ENCODE results near the gene PRR20G. TPM values are rescaled to one million over a fixed set of nuclear protein-coding genes. Genes with fewer than 3 reads are reported as not detected.

The PRR20G gene
- total RNA-seq, 2 experiments from 2014 or later, result not detected

DNA sequence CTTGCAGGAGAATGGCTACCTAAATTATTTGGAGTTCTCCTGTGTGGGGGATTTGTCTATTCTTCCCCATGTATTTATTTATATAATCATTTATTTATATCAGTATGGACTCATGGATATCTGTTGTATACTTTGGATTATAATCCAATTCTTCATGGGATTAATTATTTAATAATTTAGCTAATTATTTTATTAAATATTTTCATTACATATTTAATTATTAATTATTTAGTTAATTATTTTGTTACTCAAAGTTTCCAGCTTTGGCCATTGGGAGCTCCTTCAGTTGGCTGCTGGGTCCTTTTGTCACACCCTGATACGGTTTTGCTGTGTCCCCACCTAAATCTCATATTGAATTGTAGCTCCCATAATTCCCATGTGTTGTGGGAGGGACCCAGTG is 3.3 kb upstream of the PRR20G start:
- ChIA-PET CTCF (no interaction called here), POLR2A (no interaction called here)
- Mint-ChIP-seq H3K36me3 (no peaks in the 10 kb centered on the region), H3K27me3 (peaks cover 4% of the 10 kb centered on the region), H3K27ac (no peak overlapping the region), H3K4me1 (ENCODE audit: low read depth) (no peaks in the 10 kb centered on the region), H3K9me3 (peaks cover 13% of the 10 kb centered on the region), H3K4me3 (no peak overlapping the region)
- intact Hi-C loops (cut with micrococcal nuclease), result no loop called here
- no peak for DNase-seq

GRCh38 chr3:127289706-127290575 is 2.1 kb upstream of the PRR20G start:
- POLR2A ChIA-PET, result interaction anchor here (0.7 kb wide), 1 partner anchor 1084 kb away, joined by 3 read pairs; no protein-coding TSS in a partner anchor
- peak; percentile 15 for DNase-seq
- intact Hi-C loops (cut with micrococcal nuclease), result no loop called here
- no peaks in the 10 kb centered on the region for H3K36me3 Mint-ChIP-seq
- H3K27ac Mint-ChIP-seq, result no peak overlapping the region
- peaks cover 13% of the 10 kb centered on the region for H3K9me3 Mint-ChIP-seq
- peaks cover 4% of the 10 kb centered on the region for H3K27me3 Mint-ChIP-seq
- no peak overlapping the region for H3K4me3 Mint-ChIP-seq
- H3K4me1 Mint-ChIP-seq (ENCODE audit: low read depth), result no peaks in the 10 kb centered on the region
- CTCF ChIA-PET, result no interaction called here

DNA sequence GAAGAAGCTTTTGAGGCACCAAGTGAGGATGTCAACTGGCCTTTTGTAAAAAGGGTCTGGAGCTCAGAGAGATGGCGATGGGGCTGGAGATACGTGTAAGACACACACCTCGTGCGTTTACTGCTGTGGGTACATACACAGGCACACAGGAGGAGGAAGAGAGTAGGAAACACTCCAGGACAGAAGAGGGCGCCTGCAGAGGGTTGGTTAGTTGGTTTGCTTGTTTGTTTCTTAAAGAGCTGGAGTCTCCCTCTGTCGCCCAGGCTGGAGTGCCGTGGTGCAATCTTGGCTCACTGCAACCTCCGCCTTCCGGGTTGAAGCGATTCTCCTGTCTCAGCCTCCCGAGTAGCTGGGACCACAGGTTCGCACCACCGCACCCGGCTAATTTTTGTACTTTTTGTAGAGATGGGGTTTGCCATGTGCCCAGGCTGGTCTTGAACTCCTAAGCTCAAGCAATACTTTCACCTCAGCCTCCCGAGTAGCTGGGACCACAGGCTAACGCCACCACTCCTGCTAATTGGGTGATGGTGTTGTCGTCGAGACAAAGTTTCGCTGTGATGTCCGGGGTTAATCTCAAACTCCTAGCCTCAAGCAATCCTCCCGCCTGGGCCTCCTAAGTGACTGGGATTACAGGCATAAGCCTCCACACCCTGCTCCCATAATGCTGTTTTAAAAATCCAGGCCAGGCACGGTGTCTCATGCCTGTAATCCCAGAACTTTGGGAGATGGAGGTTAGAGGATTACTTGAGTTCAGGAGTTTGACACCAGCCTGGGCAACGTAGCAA is 1.3 kb upstream of the PRR20G start:
- DNase-seq, result peak; percentile 33
- ChIA-PET CTCF (interaction anchor here (1.2 kb wide), 1 partner anchor 71 kb away, joined by 4 read pairs; no protein-coding TSS in a partner anchor), POLR2A (interaction anchor here (0.7 kb wide), 1 partner anchor 1085 kb away, joined by 3 read pairs; no protein-coding TSS in a partner anchor)
- Mint-ChIP-seq H3K27ac (no peak overlapping the region), H3K4me3 (no peak overlapping the region), H3K36me3 (no peaks in the 10 kb centered on the region), H3K27me3 (peaks cover 2% of the 10 kb centered on the region), H3K4me1 (ENCODE audit: low read depth) (no peaks in the 10 kb centered on the region), H3K9me3 (peaks cover 13% of the 10 kb centered on the region)
- intact Hi-C loops (cut with micrococcal nuclease), result no loop called here

DNA sequence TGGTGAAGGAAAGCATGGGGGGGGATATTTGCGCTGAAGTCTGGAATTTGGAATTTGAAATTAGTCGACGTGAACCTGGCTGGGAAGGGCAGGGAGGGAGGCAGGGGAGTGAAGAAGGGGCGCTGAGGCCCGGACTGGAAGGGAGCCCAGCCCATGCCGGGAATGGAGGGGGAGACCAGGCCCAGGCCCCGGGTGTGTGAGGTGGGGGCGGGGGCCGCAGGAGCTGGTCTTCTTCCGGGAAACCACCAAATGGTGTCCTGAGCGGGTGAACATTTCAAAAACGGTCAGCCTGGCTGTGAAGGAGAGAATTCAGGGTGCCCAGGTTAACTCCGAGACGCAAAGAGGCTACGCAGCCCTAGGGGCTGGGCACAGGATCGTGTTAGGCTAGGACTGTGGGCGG is 497 bp upstream of the PRR20G start:
- Mint-ChIP-seq H3K4me3 (no peak overlapping the region), H3K4me1 (ENCODE audit: low read depth) (no peaks in the 10 kb centered on the region), H3K36me3 (no peaks in the 10 kb centered on the region), H3K27me3 (peaks cover 2% of the 10 kb centered on the region), H3K9me3 (peaks cover 13% of the 10 kb centered on the region), H3K27ac (no peak overlapping the region)
- DNase-seq, result no peak
- intact Hi-C loops (cut with micrococcal nuclease), result no loop called here
- ChIA-PET POLR2A (no interaction called here), CTCF (interaction anchor here (1.2 kb wide), 1 partner anchor 71 kb away, joined by 4 read pairs; no protein-coding TSS in a partner anchor)

DNA sequence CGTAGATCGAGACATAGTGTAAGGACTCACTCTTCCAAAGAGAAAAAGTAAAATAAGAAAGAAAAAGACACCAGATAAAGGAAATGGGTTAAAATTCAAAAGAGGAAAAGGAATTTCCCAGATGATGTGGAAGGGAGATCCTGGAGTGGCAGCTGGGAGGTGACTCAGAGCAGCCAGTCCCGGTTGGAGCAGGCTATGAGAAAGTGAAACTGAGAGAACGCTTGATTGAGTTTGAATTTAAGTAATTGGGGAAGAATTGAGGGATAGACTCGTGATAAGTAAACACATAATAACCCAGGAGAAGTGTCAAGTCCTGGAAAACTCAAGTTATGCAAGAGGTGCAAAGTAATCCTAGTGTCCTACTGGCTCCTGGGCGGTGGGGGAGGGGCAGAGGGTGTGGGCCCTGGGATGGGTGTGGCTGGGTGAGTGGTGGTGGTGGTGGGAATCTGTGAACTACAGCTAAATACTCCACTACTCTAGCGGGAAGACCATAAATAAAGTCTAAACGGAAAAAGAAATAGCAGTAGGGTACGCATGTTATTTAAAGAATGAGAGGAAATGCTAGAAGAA is 1.2 kb downstream of the PRR20G start:
- no peak for DNase-seq
- intact Hi-C loops (cut with micrococcal nuclease), result no loop called here
- CTCF ChIA-PET, result no interaction called here
- POLR2A ChIA-PET, result no interaction called here
- Mint-ChIP-seq H3K27me3 (peaks cover 3% of the 10 kb centered on the region), H3K4me1 (ENCODE audit: low read depth) (no peaks in the 10 kb centered on the region), H3K4me3 (no peak overlapping the region), H3K36me3 (no peaks in the 10 kb centered on the region), H3K9me3 (peaks cover 10% of the 10 kb centered on the region), H3K27ac (no peak overlapping the region)

DNA sequence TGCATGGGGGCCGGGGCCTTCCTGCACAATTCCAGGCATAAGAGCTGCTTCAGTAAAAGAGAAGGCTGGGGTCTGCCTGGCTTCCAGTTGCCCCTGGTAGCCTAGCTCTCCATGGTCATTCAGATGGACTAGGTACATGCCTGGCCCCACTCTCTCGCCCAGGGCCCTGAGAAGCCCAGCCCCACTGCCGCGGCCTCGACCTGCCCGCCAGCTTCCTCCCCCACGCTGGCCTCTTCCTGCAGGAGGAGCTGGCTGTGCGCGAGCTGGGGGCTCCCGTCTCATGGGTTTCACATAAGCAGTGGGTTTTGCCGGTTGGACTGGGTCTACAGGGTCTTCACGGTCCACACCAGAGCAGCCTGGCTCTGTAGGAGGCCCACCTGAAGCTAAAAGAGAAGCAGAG is 3.6 kb downstream of the PRR20G start:
- intact Hi-C loops (cut with micrococcal nuclease), result no loop called here
- Mint-ChIP-seq H3K36me3 (no peaks in the 10 kb centered on the region), H3K4me3 (no peak overlapping the region), H3K27ac (no peak overlapping the region), H3K9me3 (peaks cover 7% of the 10 kb centered on the region), H3K27me3 (peaks cover 5% of the 10 kb centered on the region), H3K4me1 (ENCODE audit: low read depth) (no peaks in the 10 kb centered on the region)
- POLR2A ChIA-PET, result no interaction called here
- DNase-seq, result no peak
- CTCF ChIA-PET, result no interaction called here

DNA sequence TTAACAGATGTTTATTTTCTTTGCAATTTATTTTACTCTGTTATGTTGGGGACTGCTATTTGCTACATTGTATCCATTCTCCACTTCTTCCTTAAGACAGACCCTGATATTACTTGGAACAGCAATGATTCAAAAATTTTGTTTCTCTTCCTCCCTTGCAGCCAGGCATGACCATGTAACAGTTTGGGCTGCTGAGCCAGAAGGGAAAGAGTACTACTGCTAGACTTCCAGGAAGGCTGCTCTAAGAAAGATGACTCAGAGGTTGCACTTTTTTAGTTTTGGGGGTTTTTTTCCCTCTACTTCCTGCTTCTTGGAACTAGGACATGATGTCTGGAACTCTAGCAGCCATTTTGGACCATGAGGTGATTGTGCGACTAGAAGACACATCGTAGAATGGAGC is 10.3 kb downstream of the PRR20G start:
- H3K9me3 Mint-ChIP-seq, result no peaks in the 10 kb centered on the region
- H3K27ac Mint-ChIP-seq, result no peak overlapping the region
- CTCF ChIA-PET, result no interaction called here
- H3K36me3 Mint-ChIP-seq, result no peaks in the 10 kb centered on the region
- no peak overlapping the region for H3K4me3 Mint-ChIP-seq
- no peak for DNase-seq
- intact Hi-C loops (cut with micrococcal nuclease), result no loop called here
- POLR2A ChIA-PET, result no interaction called here
- H3K27me3 Mint-ChIP-seq, result peaks cover 11% of the 10 kb centered on the region
- no peaks in the 10 kb centered on the region for H3K4me1 Mint-ChIP-seq (ENCODE audit: low read depth)

GRCh38 chr3:127276995-127277394 is 10.9 kb downstream of the PRR20G start:
- H3K4me1 Mint-ChIP-seq (ENCODE audit: low read depth), result no peaks in the 10 kb centered on the region
- H3K36me3 Mint-ChIP-seq, result no peaks in the 10 kb centered on the region
- no peak overlapping the region for H3K4me3 Mint-ChIP-seq
- peaks cover 10% of the 10 kb centered on the region for H3K27me3 Mint-ChIP-seq
- H3K27ac Mint-ChIP-seq, result no peak overlapping the region
- no peak for DNase-seq
- CTCF ChIA-PET, result no interaction called here
- no peaks in the 10 kb centered on the region for H3K9me3 Mint-ChIP-seq
- POLR2A ChIA-PET, result no interaction called here
- intact Hi-C loops (cut with micrococcal nuclease), result no loop called here

GRCh38 chr3:127276396-127276795 is 11.4 kb downstream of the PRR20G start:
- no peak for DNase-seq
- Mint-ChIP-seq H3K27ac (no peak overlapping the region), H3K9me3 (no peaks in the 10 kb centered on the region), H3K36me3 (no peaks in the 10 kb centered on the region), H3K27me3 (peaks cover 10% of the 10 kb centered on the region), H3K4me3 (no peak overlapping the region), H3K4me1 (ENCODE audit: low read depth) (no peaks in the 10 kb centered on the region)
- intact Hi-C loops (cut with micrococcal nuclease), result no loop called here
- POLR2A ChIA-PET, result no interaction called here
- CTCF ChIA-PET, result no interaction called here

DNA sequence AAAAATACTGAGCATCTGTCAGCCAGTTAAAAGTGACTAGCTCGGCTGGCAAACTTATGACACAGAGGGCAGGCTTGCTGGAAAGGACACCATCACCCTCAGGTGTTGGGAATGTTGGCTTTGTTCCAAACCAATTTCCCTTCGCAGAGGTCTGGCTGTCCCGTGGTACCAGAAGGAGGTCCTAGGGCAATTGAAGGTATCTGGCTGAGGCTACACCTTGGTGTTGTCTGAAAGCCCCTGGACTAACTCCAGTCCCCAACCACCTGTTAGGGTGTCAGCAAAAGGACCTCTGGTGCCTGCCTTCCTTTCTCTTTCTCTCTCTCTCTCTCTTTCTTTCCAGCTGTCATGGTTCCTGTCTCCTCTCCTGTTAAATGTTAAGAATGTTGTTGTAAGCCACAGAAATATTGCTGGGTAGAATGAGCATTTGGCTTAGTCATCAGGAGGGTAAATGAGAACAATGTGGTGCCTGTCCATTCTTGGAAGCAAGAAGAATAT is 12.5 kb downstream of the PRR20G start:
- intact Hi-C loops (cut with micrococcal nuclease), result no loop called here
- no peak overlapping the region for H3K27ac Mint-ChIP-seq
- CTCF ChIA-PET, result no interaction called here

DNA sequence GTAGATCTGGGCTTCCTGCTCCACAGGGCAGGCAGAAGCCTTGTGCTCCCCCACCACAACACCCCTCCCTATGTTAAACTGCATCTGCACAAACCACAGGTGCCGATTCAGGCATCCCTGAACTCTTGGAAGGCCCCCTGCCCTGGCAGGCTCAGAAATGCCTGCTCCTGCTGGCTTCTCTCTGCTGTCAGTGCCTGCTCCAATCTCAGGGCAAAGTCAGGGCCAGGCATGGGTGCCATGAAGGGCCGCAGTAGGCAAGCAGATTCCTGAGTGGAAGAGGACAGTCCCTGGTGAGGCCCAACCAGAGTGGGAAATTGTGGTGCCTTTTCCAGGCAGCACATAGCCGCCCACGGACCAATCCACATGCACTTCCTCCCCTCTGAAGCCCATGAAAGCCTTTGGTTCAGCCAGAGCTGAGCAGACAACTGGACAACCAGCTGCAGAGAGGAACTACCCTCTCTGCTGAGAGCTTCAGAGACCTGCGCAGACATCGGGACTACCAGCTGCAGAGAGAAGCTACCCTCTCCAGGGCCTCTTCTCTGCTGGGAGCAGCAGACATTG is 13.6 kb downstream of the PRR20G start:
- DNase-seq, result no peak
- H3K9me3 Mint-ChIP-seq, result peaks cover 5% of the 10 kb centered on the region
- POLR2A ChIA-PET, result no interaction called here
- H3K4me3 Mint-ChIP-seq, result no peak overlapping the region
- peaks cover 7% of the 10 kb centered on the region for H3K27me3 Mint-ChIP-seq
- intact Hi-C loops (cut with micrococcal nuclease), result no loop called here
- no peaks in the 10 kb centered on the region for H3K36me3 Mint-ChIP-seq
- CTCF ChIA-PET, result no interaction called here
- no peak overlapping the region for H3K27ac Mint-ChIP-seq
- no peaks in the 10 kb centered on the region for H3K4me1 Mint-ChIP-seq (ENCODE audit: low read depth)

More for the DNA sequence above, 12.5 kb downstream of the PRR20G start:
- Mint-ChIP-seq H3K36me3 (no peaks in the 10 kb centered on the region), H3K9me3 (no peaks in the 10 kb centered on the region), H3K27me3 (peaks cover 10% of the 10 kb centered on the region), H3K4me3 (no peak overlapping the region), H3K4me1 (ENCODE audit: low read depth) (no peaks in the 10 kb centered on the region)
- POLR2A ChIA-PET, result no interaction called here
- no peak for DNase-seq

- Mint-ChIP-seq H3K36me3 (peaks cover 3% of the 10 kb centered on the region), H3K27ac (no peak overlapping the region), H3K4me1 (ENCODE audit: low read depth) (no peaks in the 10 kb centered on the region), H3K4me3 (no peak overlapping the region), H3K9me3 (peaks cover 12% of the 10 kb centered on the region), H3K27me3 (peaks cover 5% of the 10 kb centered on the region)
- intact Hi-C loops (cut with micrococcal nuclease), result no loop called here
- CTCF ChIA-PET, result no interaction called here
- POLR2A ChIA-PET, result no interaction called here
- DNase-seq, result no peak
These were observed 14.6 kb downstream of the PRR20G start for GRCh38 chr3:127273206-127273605.

All from activated CD4-positive, alpha-beta memory T cell treated with anti-CD3 and anti-CD28 coated beads for 36 hours (primary cell).